SJCRH30 (cell line): ENCODE data around the gene LARP4B. TPM values are rescaled to one million over a fixed set of nuclear protein-coding genes. Genes with fewer than 3 reads are reported as not detected.

Experiments
- DNase-seq, 2 experiments: peaks; one replicate each; pipeline ENCODE4 v3.0.0-alpha.2; 2015 to 2020
- H3K27ac ChIP-seq: fragments of 250-450 bp; sonication (Bioruptor Pico); 2 replicates; pipeline ENCODE4 v1.5.1; 2020; ENCODE audit warnings: mild to moderate bottlenecking, moderate library complexity
- H3K27me3 ChIP-seq: fragments of 250-450 bp; sonication (Bioruptor Pico); 2 replicates; pipeline ENCODE4 v1.5.1; 2020; ENCODE audit warnings: mild to moderate bottlenecking, moderate library complexity
- H3K36me3 ChIP-seq: fragments of 250-450 bp; sonication (Bioruptor Pico); 2 replicates; pipeline ENCODE4 v1.5.1; 2020; ENCODE audit warnings: mild to moderate bottlenecking, moderate library complexity
- H3K4me1 ChIP-seq: fragments of 250-450 bp; sonication (Bioruptor Pico); 2 replicates; pipeline ENCODE4 v1.5.1; 2020; ENCODE audit warnings: mild to moderate bottlenecking, moderate library complexity
- H3K4me3 ChIP-seq: fragments of 250-450 bp; sonication (Bioruptor Pico); 2 replicates; pipeline ENCODE4 v1.5.1; 2020; ENCODE audit warnings: mild to moderate bottlenecking, moderate library complexity
- H3K9me3 ChIP-seq: fragments of 250-450 bp; sonication (Bioruptor Pico); replicated peaks from 2 replicates; pipeline ENCODE4 v1.5.1; 2020; ENCODE audit warnings: mild to moderate bottlenecking, moderate library complexity
- total RNA-seq: library from RNA; depleted of rRNA; stranded (reverse); fragments of >200 nt; shearing (Covaris generic); gene quantifications from 2 replicates; pipeline ENCODE4 v1.2.3, GENCODE V29; 2014

Gene LARP4B
- total RNA-seq, 1 experiment from 2014 or later, result 29.1 TPM

GRCh38 chr10:824497-824896 is 107.0 kb downstream of the LARP4B start:
- Histone ChIP-seq H3K27ac (no peak overlapping the region), H3K9me3 (no peaks in the 10 kb centered on the region), H3K4me3 (no peak overlapping the region), H3K27me3 (no peaks in the 10 kb centered on the region), H3K4me1 (no peaks in the 10 kb centered on the region), H3K36me3 (peaks cover 34% of the 10 kb centered on the region)
- no peak for DNase-seq

DNA sequence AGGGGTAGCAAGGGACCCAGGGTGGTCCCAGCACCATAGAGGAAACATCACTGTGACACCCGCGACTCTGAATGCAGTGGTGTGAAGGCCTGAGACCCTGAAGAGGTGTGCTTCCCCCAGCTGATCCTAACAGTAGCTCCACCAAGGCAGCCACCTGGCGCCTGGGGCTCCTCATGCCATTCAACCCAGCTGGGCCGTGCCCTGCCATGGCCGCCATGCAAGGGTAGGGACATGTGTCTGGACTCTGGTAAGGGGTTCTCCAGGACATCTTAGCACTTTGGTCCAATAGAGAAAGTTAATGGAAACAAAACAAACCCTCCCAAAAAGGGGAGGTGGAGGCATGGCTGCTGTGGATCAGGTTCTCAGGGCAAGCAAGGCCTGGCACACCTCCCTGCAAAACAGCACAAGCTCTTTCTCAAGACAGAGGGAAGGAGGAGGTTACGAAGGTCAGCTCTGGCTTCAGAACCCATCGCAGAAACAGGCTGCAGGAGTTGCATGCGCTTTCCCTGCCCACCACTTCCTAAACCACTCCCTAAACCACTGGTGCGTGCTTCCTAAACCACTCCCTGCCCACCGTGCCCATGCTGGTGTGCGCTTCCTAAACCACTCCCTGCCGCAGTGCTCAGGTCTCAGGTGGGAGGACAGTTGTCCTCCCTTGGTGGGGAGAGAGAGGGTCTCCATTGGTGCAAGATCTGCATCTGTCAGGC is 108.7 kb downstream of the LARP4B start:
- no peaks in the 10 kb centered on the region for H3K27me3 ChIP-seq
- no peaks in the 10 kb centered on the region for H3K4me1 ChIP-seq
- H3K36me3 ChIP-seq, result peaks cover 20% of the 10 kb centered on the region
- no peaks in the 10 kb centered on the region for H3K9me3 ChIP-seq
- no peak overlapping the region for H3K27ac ChIP-seq
- H3K4me3 ChIP-seq, result no peak overlapping the region
- DNase-seq, result no peak

DNA sequence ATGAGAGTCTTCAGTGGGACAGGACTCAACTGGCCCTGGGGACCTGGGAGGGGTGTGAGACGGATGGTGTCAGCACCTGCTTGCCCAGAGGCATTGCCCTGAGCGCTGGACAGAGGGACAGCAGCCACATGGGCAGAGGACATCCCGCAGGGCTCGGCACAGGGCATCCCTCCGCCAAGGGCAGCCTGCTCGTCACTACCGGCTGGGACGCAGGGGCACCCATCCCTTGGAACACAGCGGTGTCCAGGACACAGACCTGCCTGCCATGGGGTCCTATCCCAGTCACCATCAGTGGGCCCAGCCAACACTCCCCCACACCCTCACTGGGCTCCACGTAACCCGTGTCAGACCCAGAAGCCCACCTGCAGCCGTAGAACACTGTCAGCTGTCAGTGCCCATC is 109.3 kb downstream of the LARP4B start:
- Histone ChIP-seq H3K4me1 (no peaks in the 10 kb centered on the region), H3K4me3 (no peak overlapping the region), H3K9me3 (no peaks in the 10 kb centered on the region), H3K27me3 (no peaks in the 10 kb centered on the region), H3K36me3 (peaks cover 26% of the 10 kb centered on the region), H3K27ac (no peak overlapping the region)
- DNase-seq, result no peak

DNA sequence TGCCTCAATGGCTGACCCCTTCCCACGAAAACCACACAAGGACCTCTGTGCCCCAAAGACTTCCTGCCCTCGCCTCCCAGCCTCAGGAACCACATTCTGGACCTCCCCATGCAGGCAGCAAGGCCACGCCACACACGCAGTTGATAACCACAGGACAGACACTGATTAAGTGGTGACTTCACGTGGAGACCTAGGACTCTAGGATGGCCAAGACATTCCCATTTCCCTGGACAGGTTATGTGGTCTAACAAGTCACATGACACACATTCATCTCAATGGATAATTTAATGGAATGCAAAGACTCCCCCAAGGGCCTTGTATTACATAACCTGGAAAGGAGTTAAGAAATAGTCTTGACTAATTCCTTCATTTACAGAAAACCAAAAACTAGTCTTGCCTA is 110.2 kb downstream of the LARP4B start:
- Histone ChIP-seq H3K4me3 (no peak overlapping the region), H3K36me3 (peaks cover 32% of the 10 kb centered on the region), H3K27me3 (no peaks in the 10 kb centered on the region), H3K27ac (no peak overlapping the region), H3K9me3 (no peaks in the 10 kb centered on the region), H3K4me1 (no peaks in the 10 kb centered on the region)
- no peak for DNase-seq

- H3K36me3 ChIP-seq, result peaks cover 26% of the 10 kb centered on the region
- no peaks in the 10 kb centered on the region for H3K9me3 ChIP-seq
- H3K27ac ChIP-seq, result no peak overlapping the region
- no peak overlapping the region for H3K4me3 ChIP-seq
- no peak for DNase-seq
- no peaks in the 10 kb centered on the region for H3K4me1 ChIP-seq
- H3K27me3 ChIP-seq, result no peaks in the 10 kb centered on the region
Observed at GRCh38 chr10:819816-820215, 111.7 kb downstream of the LARP4B start.

GRCh38 chr10:819326-819725 is 112.2 kb downstream of the LARP4B start:
- Histone ChIP-seq H3K27ac (no peak overlapping the region), H3K4me3 (no peak overlapping the region), H3K27me3 (no peaks in the 10 kb centered on the region), H3K9me3 (no peaks in the 10 kb centered on the region), H3K4me1 (no peaks in the 10 kb centered on the region), H3K36me3 (peaks cover 23% of the 10 kb centered on the region)
- no peak for DNase-seq

DNA sequence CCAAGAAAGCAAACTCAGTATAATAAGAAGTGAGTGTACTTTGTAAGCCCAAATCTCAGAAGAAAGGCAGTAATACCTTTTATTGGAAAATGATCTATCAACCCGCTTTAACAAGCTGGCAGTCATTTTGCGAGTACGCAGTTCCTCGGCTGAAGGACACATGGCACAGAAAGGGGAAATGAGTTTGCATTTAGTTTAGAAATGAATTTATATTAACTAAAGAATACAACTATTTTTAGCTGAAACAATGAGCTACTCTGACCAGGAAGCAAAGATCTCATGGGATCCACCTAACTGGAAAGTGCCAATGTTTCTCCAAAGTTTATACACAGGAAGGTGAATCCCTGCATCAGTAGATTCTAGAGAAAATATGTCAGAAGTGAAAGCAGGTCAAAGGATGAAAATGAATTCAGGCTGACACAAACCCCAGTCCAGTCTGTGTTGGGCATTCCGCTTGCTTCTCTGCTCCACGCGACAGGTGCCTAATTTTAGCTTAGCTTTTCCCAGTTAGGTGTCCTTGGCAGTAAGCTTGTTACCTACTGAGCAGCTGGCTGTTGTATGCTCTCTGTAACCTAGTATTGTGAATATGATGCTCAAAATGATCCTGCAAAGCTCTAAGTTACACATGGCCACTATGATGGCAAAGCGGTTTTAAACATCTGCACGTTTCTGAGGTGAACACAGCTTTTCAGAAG is 112.8 kb downstream of the LARP4B start:
- DNase-seq, result no peak
- Histone ChIP-seq H3K4me1 (no peaks in the 10 kb centered on the region), H3K27me3 (no peaks in the 10 kb centered on the region), H3K27ac (no peak overlapping the region), H3K4me3 (no peak overlapping the region), H3K9me3 (no peaks in the 10 kb centered on the region), H3K36me3 (peaks cover 20% of the 10 kb centered on the region)

DNA sequence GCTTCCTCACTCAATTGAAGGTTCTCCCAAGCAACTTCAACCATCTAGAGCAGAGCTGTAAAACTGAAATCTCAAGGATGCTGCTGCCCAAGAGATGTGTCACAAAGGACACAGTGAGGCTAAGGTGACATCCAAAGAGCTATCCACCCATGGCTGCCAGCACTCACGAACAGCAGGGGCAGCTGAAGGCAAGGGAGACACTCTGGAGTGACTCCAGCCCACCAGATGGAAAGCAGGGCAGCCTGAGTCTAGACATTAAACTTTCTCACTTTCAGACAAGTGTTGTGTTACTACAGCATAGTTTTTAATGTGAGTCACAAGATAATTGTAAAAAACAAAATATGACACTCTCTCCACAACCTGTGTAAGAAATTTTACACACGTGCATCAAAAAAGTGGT is 113.5 kb downstream of the LARP4B start:
- Histone ChIP-seq H3K4me3 (no peak overlapping the region), H3K27me3 (no peaks in the 10 kb centered on the region), H3K36me3 (peaks cover 20% of the 10 kb centered on the region), H3K4me1 (no peaks in the 10 kb centered on the region), H3K9me3 (no peaks in the 10 kb centered on the region), H3K27ac (no peak overlapping the region)
- DNase-seq, result no peak

DNA sequence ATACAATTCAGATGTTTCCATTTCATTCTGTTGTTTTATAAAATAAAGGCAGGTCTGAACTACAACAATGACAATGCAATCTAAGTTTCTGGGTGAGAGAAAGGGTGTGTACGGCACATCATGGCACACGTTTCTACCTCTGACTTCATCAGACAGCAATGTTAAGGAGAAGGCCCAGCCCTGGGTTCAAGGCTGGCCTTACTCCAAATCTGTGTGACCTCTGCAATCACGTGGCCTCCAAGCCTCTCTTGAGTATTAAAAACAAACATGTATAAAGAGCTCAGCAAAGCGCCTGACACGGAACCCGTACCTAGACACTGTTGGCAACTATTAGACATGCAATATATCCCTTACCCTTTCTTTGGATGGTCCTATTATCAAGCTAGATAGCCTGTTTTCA is 114.1 kb downstream of the LARP4B start:
- Histone ChIP-seq H3K9me3 (no peaks in the 10 kb centered on the region), H3K27ac (no peak overlapping the region), H3K4me3 (no peak overlapping the region), H3K36me3 (peaks cover 20% of the 10 kb centered on the region), H3K4me1 (no peaks in the 10 kb centered on the region), H3K27me3 (no peaks in the 10 kb centered on the region)
- DNase-seq, result no peak

DNA sequence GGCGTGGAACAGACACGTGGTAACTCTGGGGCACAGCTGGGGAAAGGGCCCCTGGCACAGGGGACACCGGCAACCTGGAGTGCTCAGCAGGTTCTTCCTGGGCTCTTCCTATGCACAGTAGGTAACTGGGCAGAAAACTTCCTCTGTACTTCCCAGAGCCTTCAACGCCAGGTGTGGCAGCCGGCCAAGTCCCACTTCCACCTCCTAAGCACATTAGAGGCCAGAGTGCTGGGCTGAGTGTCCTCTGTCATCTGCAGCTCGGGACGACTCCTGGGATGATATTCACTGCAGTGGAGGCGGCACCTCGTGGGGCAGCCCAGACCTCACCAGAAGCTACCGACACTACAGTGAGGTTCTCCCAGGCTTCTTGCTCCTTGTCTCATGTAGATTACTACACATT is 114.5 kb downstream of the LARP4B start:
- DNase-seq, result no peak
- Histone ChIP-seq H3K9me3 (no peaks in the 10 kb centered on the region), H3K27me3 (no peaks in the 10 kb centered on the region), H3K27ac (no peak overlapping the region), H3K4me3 (no peak overlapping the region), H3K4me1 (no peaks in the 10 kb centered on the region), H3K36me3 (peaks cover 20% of the 10 kb centered on the region)

DNA sequence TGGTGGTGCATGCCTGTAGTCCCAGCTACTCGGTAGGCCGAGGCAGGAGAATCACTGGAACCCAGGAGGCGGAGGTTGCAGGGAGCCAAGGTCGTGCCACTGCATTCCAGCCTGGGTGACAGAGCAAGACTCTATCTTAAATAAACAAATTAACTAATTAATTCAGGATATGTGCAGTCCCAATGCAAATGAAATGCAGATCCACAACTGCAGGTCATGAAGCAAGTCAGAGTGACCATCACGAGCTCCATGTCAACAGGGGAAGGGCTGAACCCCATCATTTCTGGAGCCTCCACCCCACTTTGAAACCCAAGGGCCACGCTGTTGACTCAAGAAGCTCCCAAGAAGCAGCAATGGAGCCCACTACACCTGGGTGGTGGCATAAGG is 115.4 kb downstream of the LARP4B start:
- H3K27me3 ChIP-seq, result no peaks in the 10 kb centered on the region
- H3K4me1 ChIP-seq, result no peaks in the 10 kb centered on the region
- H3K9me3 ChIP-seq, result no peaks in the 10 kb centered on the region
- no peak overlapping the region for H3K4me3 ChIP-seq
- DNase-seq, result no peak
- H3K27ac ChIP-seq, result no peak overlapping the region
- H3K36me3 ChIP-seq, result peaks cover 20% of the 10 kb centered on the region

DNA sequence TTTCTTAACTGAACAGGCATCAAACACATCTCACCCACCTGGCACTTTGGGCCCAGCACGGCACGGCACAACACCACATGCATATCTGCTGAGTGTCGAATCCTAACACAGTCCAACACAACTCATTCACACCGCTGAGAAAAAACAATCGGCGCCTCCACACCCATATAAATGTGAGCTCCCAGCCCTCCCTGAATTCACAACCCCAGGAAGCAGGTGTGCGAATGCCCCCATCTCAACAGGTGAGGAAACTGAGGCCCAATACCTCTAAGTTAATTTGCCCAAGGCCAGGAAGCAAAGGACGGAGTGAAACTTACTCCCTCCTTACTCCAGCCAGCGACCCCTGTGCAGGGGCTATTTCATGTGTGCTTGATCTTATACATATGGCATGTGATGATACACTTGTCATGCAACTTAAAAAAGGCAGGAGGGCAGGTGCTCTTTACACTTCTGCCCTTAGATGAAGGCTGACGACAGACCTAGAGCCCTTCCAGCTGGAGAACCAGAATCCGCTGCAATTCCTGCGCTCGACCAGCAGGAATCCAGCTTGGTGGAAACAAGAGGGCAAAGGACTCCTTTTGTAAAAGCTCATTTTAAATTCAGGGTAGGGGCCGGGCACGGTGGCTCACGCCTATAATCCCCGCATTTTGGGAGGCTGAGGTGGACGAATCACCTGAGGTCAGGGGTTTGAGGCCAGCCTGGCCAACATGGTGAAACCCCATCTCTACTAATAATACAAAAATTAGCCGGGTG is 116.0 kb downstream of the LARP4B start:
- Histone ChIP-seq H3K9me3 (no peaks in the 10 kb centered on the region), H3K27ac (no peak overlapping the region), H3K36me3 (peaks cover 16% of the 10 kb centered on the region), H3K4me1 (no peaks in the 10 kb centered on the region), H3K27me3 (no peaks in the 10 kb centered on the region), H3K4me3 (no peak overlapping the region)
- DNase-seq, result no peak

GRCh38 chr10:814536-815302 is 116.8 kb downstream of the LARP4B start:
- Histone ChIP-seq H3K4me1 (no peaks in the 10 kb centered on the region), H3K27me3 (no peaks in the 10 kb centered on the region), H3K27ac (no peak overlapping the region), H3K4me3 (no peak overlapping the region), H3K36me3 (peaks cover 16% of the 10 kb centered on the region), H3K9me3 (no peaks in the 10 kb centered on the region)
- no peak for DNase-seq

DNA sequence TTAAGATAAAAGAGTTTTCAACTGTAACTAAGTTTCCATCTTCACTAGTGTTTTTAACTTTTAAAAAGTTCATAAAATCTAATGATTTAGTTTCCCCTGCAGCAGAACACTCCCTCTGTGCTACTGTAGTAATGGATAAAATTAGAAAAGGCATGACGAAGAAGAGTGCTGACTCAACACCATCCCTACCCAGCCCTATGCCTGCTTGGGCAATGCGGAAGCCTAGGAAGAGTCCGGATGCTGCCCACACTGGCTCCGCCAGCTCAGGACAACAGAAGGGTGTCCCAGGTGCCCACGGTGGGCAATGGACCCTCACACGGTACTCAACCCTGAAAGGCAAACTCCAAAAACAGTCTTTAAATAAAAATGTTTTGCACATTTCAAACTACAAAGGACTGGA is 118.2 kb downstream of the LARP4B start:
- no peak overlapping the region for H3K27ac ChIP-seq
- no peak for DNase-seq
- peaks cover 16% of the 10 kb centered on the region for H3K36me3 ChIP-seq
- H3K27me3 ChIP-seq, result no peaks in the 10 kb centered on the region
- no peak overlapping the region for H3K4me3 ChIP-seq
- H3K4me1 ChIP-seq, result no peaks in the 10 kb centered on the region
- H3K9me3 ChIP-seq, result no peaks in the 10 kb centered on the region

GRCh38 chr10:812787-813186 is 118.7 kb downstream of the LARP4B start:
- peaks cover 16% of the 10 kb centered on the region for H3K36me3 ChIP-seq
- no peaks in the 10 kb centered on the region for H3K4me1 ChIP-seq
- no peaks in the 10 kb centered on the region for H3K9me3 ChIP-seq

More at GRCh38 chr10:812787-813186, 118.7 kb downstream of the LARP4B start:
- Histone ChIP-seq H3K27ac (no peak overlapping the region), H3K27me3 (no peaks in the 10 kb centered on the region), H3K4me3 (no peak overlapping the region)
- no peak for DNase-seq
